Large intestine (tissue), 3 donors: ENCODE results near the gene SLC29A2. TPM values are rescaled to one million over a fixed set of nuclear protein-coding genes. Genes with fewer than 3 reads are reported as not detected.
A peak's percentile ranks its signal among the peaks of the same experiment; 100 is the strongest.

ENCODE experiments used
- DNase-seq, 2 donors: peaks; one replicate each; pipeline versions ENCODE4 v3.0.0 to v3.0.0-alpha.2; 2013
- H3K27ac ChIP-seq: one replicate; pipeline ENCODE4 v1.5.1; 2013; ENCODE audit warnings: low read length
- H3K27me3 ChIP-seq: 2 replicates; pipeline ENCODE4 v1.6.1; 2013; ENCODE audit warnings: low read length; ENCODE audit not compliant: control insufficient read depth, insufficient read depth
- H3K36me3 ChIP-seq: 2 replicates; pipeline ENCODE4 v1.6.1; 2013; ENCODE audit warnings: low read length; ENCODE audit not compliant: control insufficient read depth, insufficient read depth
- H3K4me1 ChIP-seq: one replicate; pipeline ENCODE4 v1.6.1; 2013; ENCODE audit warnings: low read length; ENCODE audit not compliant: control insufficient read depth, insufficient read depth
- H3K4me3 ChIP-seq: one replicate; pipeline ENCODE4 v1.5.1; 2013; ENCODE audit warnings: low read length
- H3K9me3 ChIP-seq: one replicate; pipeline ENCODE4 v1.6.1; 2013; ENCODE audit warnings: mild to moderate bottlenecking, low read depth, low read length, moderate library complexity; ENCODE audit not compliant: control insufficient read depth
- WGBS: methylation state at CpG from one replicate; pipeline ENCODE4 v1.1.5; 2013; ENCODE audit warnings: low lambda C conversion rate; ENCODE audit not compliant: insufficient coverage; 5-methylcytosine and 5-hydroxymethylcytosine counted together
- polyA plus RNA-seq: library from polyadenylated mRNA; unstranded; fragments of 120-200 nt; gene quantifications from one replicate; pipeline ENCODE4 v1.2.1, GENCODE V29; 2013

SLC29A2 gene
- polyA plus RNA-seq, 1 donor, result 13.2 TPM

- no peak overlapping the region for H3K4me3 ChIP-seq
- WGBS, result no CpG with 5 or more reads among the region's 14 CpGs
- DNase-seq, result no peak
- peaks cover 21% of the 10 kb centered on the region for H3K4me1 ChIP-seq
- H3K36me3 ChIP-seq, result peaks cover 55% of the 10 kb centered on the region
- no peaks in the 10 kb centered on the region for H3K27me3 ChIP-seq
- no peak overlapping the region for H3K27ac ChIP-seq
- no peaks in the 10 kb centered on the region for H3K9me3 ChIP-seq
Observed at GRCh38 chr11:66339686-66340483, 31.7 kb downstream of the SLC29A2 start.

DNA sequence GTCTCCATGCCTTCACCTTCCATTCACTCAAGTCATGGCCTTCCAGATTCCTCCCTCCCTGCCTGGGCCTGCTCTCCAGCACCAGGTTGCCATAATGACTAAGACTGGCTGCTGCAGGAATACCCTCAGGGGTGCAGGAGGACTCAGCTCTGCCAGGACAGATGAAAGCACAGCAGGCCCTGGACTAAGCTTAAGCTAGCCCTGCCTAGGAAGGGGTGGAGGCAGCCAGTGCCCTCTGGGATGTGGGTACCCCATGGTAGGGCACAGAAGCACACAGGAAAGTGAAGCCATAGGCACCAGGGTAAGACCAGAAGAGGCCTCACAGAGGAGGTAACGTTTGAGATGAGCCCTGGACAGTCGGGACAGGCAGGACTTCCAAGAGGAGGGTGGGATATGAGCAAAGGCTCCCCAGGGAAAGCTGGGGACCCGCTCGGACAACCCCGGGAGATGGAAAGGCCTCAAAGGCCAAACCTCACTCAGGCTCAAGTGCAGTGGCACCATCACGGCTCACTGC, 32.3 kb downstream of the SLC29A2 start:
- peaks cover 55% of the 10 kb centered on the region for H3K36me3 ChIP-seq
- H3K4me3 ChIP-seq, result no peak overlapping the region
- no peak for DNase-seq
- H3K4me1 ChIP-seq, result peaks cover 21% of the 10 kb centered on the region
- H3K9me3 ChIP-seq, result no peaks in the 10 kb centered on the region
- WGBS, result 83% methylated on average over 1 of the region's 6 CpGs
- no peak overlapping the region for H3K27ac ChIP-seq
- H3K27me3 ChIP-seq, result no peaks in the 10 kb centered on the region

DNA sequence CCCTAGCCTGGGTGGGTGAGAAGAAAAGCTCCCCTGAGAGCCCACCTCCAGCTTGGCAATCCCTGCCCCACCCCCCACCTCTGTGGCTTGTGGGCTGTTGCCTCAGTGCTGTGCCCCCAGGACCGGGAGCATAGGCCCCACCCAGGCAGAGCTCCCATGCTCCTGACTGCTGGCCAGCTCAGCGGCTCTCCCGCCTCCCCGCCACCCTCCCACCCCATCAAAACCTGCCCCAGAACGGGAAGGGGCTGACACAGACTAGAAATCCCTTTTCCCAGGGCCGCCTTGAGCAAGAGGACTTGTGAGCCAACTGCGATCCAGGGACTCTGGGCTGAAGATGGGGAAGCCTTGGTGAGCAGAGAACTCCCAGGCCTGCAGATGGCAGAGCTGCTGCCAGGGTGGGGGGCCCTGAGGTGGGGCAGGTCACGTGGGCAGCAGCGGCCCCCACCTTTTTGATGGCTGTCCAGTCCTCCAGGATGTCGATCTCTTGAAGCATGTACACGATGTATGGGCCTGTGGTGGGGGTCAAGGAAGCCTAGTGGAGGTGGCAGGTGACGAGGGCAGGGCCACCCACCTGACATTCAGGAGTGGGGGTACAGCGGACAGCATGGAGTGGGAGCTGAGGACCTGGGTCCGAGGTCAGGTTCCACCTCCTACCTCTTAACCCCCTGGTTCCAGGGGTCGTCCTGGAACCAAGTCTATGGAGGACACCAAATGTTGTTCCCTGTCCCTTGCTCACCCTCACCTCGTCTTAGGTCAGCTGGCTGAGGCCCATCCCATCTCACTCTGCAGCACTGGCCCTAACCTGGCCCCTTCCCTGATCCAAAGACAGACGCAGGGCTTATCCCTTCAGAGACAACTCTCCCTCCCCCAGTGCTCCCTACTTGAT, 33.0 kb downstream of the SLC29A2 start:
- DNase-seq, result no peak
- H3K4me1 ChIP-seq, result peaks cover 18% of the 10 kb centered on the region
- H3K27me3 ChIP-seq, result no peaks in the 10 kb centered on the region
- H3K4me3 ChIP-seq, result no peak overlapping the region
- no peak overlapping the region for H3K27ac ChIP-seq
- WGBS, result no CpG with 5 or more reads among the region's 17 CpGs
- peaks cover 58% of the 10 kb centered on the region for H3K36me3 ChIP-seq
- no peaks in the 10 kb centered on the region for H3K9me3 ChIP-seq

- H3K9me3 ChIP-seq, result no peaks in the 10 kb centered on the region
- H3K4me3 ChIP-seq, result no peak overlapping the region
- no peak overlapping the region for H3K27ac ChIP-seq
- H3K4me1 ChIP-seq, result peaks cover 15% of the 10 kb centered on the region
- no peak for DNase-seq
- WGBS, result no CpG with 5 or more reads among the region's 18 CpGs
- peaks cover 66% of the 10 kb centered on the region for H3K36me3 ChIP-seq
- H3K27me3 ChIP-seq, result no peaks in the 10 kb centered on the region
Observed at GRCh38 chr11:66337103-66337899, 34.3 kb downstream of the SLC29A2 start.

GRCh38 chr11:66336234-66337102, 35.1 kb downstream of the SLC29A2 start, which contains the start of gene RIN1:
TSS of gene RIN1 (minus strand) at chr11:66336434. CDS start at chr11:66336402, 32 bp downstream.
- H3K27me3 ChIP-seq, result no peaks in the 10 kb centered on the region

DNA sequence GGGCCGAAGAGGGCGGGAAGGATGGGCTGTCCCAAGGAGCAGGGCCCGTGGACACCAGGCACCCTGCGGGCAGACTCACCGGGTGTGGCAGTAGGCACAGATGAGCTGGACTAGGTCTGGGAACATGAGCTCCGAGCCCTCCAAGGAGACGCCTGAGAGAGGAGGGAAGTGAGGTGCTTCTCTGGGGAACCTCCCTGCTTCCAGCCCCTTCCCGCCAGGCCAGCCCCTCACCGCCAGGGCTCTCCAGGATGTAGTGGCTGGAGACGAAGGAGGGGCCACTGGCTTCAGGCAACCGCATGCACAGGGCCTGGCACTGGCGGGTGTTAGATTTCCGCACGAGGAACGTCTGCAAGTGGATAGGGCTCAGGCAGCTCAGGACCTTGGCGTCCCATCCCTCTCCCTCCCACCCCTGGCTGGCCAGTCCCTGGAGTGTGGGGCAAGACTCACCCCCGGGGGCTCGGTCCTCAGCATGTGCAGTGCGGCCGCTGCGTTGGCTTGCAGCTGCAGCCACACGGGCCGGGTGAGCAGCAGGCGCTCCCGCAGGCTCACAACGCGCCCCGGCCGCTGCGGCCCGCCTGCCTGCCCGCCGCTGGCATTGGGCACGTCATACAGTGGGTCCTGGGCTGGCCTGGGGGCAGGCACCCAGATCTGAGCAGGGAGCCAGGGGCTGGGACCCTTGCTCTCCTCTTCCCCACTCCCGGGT, 35.9 kb downstream of the SLC29A2 start:
- peaks cover 57% of the 10 kb centered on the region for H3K36me3 ChIP-seq
- peaks cover 15% of the 10 kb centered on the region for H3K4me1 ChIP-seq
- H3K27me3 ChIP-seq, result no peaks in the 10 kb centered on the region
- peak overlapping the region; percentile 64 for H3K4me3 ChIP-seq
- WGBS, result no CpG with 5 or more reads among the region's 35 CpGs
- H3K27ac ChIP-seq, result peak overlapping the region; percentile 48
- DNase-seq, result peak in 1 of 2 donors; percentile 39
- no peaks in the 10 kb centered on the region for H3K9me3 ChIP-seq

More at GRCh38 chr11:66336234-66337102, 35.1 kb downstream of the SLC29A2 start, which contains the start of gene RIN1:
- WGBS, result no CpG with 5 or more reads among the region's 22 CpGs
- peak within 1 kb of the TSS; percentile 48 for H3K27ac ChIP-seq
- H3K4me3 ChIP-seq, result peak within 1 kb of the TSS; percentile 64
- peaks cover 65% of the 10 kb centered on the region for H3K36me3 ChIP-seq
- DNase-seq, result peak in 1 of 2 donors; percentile 66
- peaks cover 15% of the 10 kb centered on the region for H3K4me1 ChIP-seq
- no peaks in the 10 kb centered on the region for H3K9me3 ChIP-seq

- Histone ChIP-seq H3K4me3 (no peak overlapping the region), H3K27me3 (no peaks in the 10 kb centered on the region), H3K4me1 (peaks cover 15% of the 10 kb centered on the region), H3K36me3 (peaks cover 49% of the 10 kb centered on the region), H3K27ac (no peak overlapping the region), H3K9me3 (no peaks in the 10 kb centered on the region)
- no peak for DNase-seq
- WGBS, result no CpG with 5 or more reads among the region's 42 CpGs
Observed at GRCh38 chr11:66334605-66335442, 36.7 kb downstream of the SLC29A2 start.

- Histone ChIP-seq H3K4me1 (peaks cover 15% of the 10 kb centered on the region), H3K9me3 (no peaks in the 10 kb centered on the region), H3K27ac (no peak overlapping the region), H3K27me3 (no peaks in the 10 kb centered on the region), H3K36me3 (peaks cover 41% of the 10 kb centered on the region), H3K4me3 (no peak overlapping the region)
- 100% methylated on average over 1 of the region's 29 CpGs for WGBS
- no peak for DNase-seq
Observed at GRCh38 chr11:66333896-66334604, 37.5 kb downstream of the SLC29A2 start.
